Caki2 (cell line): ENCODE results near the gene KLC4. TPM values are rescaled to one million over a fixed set of nuclear protein-coding genes. Genes with fewer than 3 reads are reported as not detected.
A peak's percentile ranks its signal among the peaks of the same experiment; 100 is the strongest.
"Not testable (repeated sequence)": the region's sequence is repeated elsewhere in the genome, so short reads cannot be mapped to it uniquely, and the experiment has no call there.

ENCODE experiments used
- DNase-seq: peaks from one replicate; pipeline ENCODE4 v3.0.0-alpha.2; 2015; ENCODE audit warnings: low read depth
- in situ Hi-C: cut with HindIII; loops from 2 replicates; pipeline ENCODE4 v1.10.0; 2016; ENCODE audit warnings: low sequenced_read_pairs, low pct_unique_long_range_greater_than_20kb, mixed read lengths
- total RNA-seq: library from RNA; depleted of rRNA; stranded (reverse); fragments of >200 nt; shearing (Covaris generic); gene quantifications from 2 replicates; pipeline ENCODE4 v1.2.3, GENCODE V29; 2014; ENCODE audit warnings: low replicate concordance

The KLC4 gene
- total RNA-seq, 1 experiment from 2014 or later: 49.3 TPM

DNA sequence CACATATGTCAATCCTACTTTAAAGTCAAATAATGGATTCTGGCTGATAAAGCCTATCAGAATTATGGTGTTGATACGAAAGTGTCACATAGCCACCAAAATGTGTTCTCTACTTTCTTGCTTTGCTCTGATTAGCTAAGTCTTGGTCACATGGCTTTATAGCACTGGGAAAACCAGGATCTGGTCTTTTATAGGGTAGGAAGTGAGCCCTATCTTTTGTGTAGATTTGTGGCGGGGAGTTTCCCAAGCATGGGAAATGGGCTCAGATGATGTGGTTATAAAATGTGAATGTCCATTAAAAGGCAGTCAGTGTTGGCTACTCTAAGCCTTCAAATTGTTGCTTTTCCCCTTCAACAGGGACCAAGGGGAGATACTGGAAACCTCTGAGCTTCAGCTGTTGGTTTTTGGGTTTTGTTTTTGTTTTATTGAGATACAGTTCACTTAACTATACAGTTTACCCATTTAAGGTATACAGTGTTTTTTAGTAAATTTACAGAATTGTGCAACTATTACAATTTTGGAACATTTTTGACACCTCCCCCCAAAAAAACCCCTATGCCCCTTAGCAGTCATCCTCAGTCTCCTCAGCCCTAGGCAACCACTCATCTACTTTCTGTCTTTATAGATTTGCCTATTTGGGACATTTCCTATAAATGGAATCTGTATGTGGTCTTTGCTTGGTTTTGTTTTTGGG, 25.8 kb upstream of the KLC4 start:
- in situ Hi-C loops: no loop called here

DNA sequence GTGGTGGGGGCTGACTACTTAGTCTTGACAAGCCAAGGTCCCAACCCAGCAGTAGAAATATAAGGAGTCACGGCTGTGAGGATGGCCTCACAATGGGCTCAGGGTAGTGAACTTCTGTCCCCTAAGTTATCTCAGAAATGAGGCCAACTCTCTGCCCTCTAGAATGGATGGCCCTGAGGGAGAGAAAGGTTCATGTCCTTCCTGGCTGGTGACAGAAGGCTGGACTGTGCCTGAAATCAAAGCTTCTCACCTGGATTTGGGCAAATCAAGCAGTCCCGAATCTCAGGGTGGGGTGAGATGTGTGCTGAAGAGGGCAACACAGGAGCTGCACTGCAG, 25.3 kb upstream of the KLC4 start:
- in situ Hi-C loops: no loop called here
- no peak for DNase-seq

More for the DNA sequence above, 25.8 kb upstream of the KLC4 start:
- no peak for DNase-seq

DNA sequence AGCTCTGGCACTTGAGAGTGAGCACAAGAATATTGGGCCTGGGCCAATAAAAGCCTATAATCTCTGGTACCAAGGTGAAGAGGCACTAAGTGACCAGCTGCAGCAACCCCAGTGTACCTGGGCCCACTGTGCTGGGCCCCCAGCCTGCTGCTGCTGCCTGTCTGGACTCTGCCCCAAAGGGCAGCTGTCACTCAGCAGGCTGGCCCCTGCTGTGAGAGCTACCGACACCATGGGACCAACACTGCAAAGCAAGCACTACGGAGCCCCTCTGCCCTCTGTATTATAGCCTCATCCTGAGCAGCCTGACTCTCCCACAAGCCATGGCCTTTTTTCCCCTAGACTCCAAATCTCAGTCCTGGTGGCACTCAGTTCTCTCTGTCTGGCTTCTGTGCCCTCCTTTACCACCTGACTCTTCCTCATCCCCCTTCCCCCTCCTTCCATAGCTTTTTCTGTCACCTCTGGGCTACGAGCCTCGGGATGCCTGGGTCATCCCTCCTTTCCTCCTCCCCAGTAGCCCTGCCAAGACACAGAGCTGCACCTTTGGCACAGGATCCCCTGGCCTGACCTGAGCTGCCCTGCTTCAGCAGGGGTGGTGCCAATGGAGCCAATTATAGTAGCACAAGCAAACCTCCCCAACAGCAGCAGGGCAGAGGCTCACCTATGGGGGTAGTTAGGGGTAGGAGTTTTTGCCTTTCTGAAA, 23.8 kb upstream of the KLC4 start:
- DNase-seq: no peak
- in situ Hi-C loops: no loop called here

DNA sequence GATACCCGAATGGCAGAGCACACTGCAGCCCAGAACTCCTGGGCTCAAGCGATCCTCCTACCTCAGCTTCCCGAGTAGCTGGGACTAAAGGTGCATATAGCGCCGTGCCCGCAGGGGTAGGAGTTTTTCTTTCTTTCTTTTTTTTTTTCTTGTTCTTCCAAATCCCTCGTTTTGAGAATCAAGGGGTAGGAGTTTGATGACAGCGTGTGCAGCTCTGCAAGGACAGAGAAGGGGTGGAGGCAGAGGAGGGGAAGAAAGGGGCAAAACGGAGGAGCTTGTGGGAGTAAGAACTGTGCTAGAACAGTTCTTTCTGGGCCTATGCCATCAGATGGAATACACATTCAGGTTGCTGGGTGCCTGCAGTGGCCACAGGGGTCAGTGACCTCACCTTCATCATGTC, 22.7 kb upstream of the KLC4 start:
- in situ Hi-C loops: no loop called here
- DNase-seq: no peak

DNA sequence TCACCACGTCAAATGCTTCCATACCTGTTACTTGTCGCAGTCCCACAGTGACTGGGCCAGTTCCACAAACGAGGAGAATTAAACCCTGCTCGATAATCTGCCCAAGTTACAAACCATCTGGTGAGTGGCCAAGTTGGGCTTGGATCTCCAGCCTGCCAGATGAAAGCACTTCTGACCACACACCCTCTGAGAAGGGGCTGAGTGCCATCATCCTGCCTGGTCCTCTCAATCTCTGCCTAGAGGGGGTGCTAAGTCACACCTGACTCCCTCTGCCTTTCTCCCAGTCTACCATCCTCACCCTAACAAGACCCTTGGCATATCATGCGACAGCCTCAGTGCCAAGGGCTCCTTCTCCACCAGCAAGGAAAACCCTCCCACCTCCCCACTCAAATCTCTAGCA, 22.2 kb upstream of the KLC4 start:
- in situ Hi-C loops: no loop called here
- no peak for DNase-seq

DNA sequence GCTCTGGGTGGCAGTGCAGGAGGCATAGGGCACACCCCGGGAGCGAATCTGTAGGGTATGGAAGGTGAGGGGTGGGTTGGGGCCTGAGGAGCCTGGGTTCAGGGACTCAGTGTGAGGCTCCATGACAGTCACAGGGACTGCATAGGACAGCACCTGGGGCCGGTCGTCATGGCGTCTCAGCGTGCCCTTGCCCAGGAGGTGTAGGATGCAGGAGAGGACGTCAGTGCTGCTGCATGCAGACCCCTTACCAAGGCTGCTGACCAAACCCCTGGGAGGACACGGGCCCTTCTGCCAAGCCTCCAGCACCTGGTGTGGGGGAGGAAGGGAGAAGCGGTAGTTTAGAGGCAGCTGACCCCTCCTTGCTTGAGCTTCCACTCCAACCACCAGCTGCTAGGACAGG, 21.7 kb upstream of the KLC4 start:
- in situ Hi-C loops: no loop called here
- no peak for DNase-seq

DNA sequence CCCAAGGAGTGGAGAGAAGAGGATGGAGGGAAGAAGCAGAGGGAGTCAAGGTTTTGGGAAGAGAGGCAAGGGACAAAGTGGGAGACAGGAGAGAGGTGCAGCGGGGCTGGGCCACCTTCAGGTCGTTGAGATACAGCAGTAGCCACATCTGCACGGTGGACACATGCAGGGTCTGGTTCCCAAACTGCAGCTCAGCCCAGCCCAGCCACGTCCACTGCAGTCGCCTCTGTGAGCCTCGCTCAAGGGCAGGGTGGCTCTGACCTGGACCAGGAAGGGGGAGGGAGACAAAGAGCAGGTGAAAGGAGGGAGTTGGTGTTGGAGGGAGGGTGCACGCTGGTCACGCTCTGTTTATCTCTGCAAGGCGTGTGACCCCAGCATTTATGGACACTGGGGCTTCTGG, 20.7 kb upstream of the KLC4 start:
- in situ Hi-C loops: no loop called here
- no peak for DNase-seq

DNA sequence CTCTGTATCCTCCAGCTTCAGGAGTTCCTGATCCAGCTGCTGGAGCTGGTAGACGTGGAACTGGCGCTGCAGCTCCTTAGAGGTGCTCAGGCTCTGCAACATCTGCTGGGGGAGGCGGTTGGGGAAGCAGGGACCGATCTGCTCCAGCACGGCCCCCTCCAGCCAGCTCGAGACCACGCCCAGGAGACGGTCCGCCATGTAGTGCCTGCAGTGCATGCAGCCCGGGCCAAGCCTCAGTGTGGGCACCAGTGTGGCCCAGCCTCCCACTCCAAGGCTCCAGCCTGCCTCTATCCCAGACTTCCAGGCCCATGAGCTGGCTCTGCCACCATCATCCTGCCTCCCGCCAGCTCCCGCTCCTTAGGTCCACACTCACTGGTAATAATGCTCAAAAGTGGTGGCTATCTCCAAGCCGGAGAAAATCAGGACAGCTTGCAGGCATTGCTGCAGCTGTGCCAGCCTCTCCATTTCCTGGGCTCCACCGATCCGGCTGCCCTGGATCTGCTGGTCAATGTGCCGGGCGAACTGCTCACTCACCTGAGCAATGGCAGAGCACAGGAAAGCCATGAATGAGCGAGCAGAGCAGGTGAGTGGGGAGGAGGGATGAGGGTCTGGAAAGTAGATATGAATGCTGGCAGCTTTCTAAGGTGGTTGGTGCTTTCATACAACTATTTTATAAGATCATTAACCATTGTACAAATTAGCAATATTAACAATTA, 18.7 kb upstream of the KLC4 start:
- DNase-seq: no peak
- in situ Hi-C loops: no loop called here

DNA sequence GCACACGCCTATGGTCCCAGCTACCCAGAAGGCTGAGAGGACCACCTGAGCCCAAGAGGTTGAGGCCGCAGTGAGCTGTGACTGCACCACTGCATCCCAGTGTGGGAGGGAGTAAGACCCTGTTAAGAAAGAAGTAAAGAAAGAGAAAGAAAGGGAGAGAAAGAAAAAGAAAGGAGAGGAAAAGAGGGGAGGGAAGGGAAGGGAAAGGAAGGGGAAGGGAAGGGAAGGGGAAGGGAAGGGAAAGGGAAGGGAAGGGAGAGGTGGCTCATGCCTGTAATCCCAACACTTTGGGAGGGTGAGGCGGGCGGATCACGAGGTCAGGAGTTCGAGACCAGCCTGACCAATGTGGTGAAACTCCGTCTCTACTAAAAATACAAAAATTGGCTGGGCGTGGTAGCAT, 18.0 kb upstream of the KLC4 start:
- DNase-seq, in situ Hi-C loops: not testable (repeated sequence)

DNA sequence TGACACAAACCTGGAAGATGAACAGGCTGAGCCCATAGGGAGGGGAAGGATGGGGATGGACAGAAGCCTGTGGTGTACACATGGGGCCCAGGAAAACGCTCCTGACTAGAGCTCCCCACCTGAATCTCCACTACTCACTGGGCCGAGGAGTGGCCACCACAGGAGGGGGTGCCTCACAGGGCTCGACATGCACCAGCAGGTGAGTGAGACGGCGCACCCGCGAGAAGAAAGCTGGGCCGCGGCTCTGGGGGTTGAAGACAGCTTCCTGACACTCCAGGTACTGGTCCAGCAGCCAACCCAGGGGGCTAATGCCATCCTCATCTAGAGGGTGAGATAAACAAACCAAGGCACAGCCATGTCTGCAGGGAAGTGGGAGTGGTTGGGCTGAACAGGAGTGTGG, 16.1 kb upstream of the KLC4 start:
- in situ Hi-C loops: no loop called here
- DNase-seq: no peak

DNA sequence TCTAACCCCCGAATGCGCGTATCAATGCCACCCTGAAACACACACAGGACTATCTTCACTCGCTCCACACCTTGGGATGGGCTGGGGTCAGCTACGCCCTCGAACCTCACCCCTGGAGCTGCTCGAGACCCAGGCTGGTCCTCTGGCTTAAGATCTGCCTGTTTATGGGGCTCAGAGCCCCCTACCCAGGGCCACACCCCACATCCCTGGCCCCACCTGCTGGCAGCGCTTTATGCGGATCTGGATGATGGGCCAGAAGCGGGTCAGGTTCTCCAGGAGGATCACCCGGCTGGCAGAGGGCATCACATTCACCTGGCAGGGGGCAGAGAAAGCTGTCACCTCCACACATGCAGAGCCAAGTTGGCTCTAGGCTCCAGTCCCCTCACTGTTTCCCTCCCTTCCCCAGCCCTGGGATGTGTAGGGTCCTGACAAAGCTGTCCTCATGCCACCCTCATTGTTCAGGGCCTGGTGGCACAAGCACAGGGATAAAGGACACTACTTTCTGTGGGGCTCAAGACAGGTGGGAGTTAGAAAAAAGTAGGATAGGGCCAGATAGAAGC, 14.0 kb upstream of the KLC4 start:
- in situ Hi-C loops: no loop called here
- no peak for DNase-seq

DNA sequence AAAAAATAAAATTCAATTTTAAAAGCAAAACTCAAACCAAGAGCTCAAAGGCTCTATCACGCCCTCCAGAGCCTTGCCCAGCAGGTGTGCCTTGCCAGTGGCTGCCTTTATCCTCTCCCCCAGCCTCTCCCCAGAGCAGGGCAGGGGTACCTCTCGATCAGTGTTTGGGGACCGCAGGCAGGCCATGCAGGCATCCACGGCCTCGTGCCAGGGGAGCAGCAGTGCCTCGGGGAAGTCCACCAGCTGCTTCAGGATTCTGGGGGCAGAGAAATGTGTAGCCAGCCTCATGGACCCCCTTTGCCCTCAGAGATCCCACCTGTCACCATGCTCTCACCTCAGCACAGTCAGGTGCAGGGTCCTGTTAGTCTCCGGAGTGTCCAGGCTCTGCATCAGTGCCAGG, 11.4 kb upstream of the KLC4 start:
- DNase-seq: no peak
- in situ Hi-C loops: no loop called here

DNA sequence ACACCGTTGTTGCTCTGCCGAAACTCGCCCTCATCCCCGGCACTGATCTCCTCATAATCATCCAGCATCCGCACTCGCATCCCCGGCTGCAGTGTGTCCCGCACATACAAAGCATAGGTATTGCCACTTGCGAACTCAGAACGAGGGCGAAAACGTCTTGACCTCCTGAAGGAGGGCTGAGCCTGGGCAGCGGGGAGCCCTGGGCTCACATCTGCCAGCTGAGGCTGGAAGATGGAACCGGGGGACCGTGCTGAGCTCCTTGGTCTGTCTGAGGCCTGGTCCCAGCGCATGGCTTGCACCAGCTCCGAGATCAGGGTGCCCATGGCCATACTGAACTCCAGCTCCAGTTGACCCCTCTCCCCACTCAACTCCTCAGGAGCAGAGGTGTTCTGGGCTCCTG, 8.4 kb upstream of the KLC4 start:
- in situ Hi-C loops: no loop called here
- DNase-seq: no peak

DNA sequence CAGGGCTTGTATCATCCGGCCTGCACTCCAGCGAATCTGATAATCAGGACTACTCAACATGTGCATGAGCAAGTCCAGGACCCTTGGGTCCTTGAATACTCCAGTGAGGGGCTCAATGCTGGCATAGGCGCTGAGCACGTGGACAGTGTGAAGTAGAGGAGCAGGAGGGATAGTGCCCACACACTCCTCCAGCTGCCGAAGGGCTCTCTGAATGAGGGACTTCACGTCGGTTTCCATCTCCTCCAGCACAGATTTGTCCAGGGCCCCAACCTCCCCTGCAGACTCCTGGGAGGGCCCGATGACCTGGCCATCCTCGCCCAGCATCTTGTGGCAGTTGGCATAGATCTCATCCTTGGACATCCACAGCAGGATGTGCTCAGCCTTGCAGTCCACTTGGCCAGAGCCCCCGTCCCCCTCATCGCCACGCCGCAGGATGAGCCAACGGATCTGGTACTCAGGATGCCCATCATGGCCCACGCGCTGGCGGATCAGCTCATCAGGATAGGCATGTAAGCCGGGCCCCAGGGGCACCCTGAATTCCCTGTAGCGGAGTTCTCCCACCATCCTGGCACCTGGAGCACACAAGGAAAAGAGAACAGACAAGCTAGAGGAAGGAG, 7.1 kb upstream of the KLC4 start:
- in situ Hi-C loops: no loop called here
- DNase-seq: no peak

DNA sequence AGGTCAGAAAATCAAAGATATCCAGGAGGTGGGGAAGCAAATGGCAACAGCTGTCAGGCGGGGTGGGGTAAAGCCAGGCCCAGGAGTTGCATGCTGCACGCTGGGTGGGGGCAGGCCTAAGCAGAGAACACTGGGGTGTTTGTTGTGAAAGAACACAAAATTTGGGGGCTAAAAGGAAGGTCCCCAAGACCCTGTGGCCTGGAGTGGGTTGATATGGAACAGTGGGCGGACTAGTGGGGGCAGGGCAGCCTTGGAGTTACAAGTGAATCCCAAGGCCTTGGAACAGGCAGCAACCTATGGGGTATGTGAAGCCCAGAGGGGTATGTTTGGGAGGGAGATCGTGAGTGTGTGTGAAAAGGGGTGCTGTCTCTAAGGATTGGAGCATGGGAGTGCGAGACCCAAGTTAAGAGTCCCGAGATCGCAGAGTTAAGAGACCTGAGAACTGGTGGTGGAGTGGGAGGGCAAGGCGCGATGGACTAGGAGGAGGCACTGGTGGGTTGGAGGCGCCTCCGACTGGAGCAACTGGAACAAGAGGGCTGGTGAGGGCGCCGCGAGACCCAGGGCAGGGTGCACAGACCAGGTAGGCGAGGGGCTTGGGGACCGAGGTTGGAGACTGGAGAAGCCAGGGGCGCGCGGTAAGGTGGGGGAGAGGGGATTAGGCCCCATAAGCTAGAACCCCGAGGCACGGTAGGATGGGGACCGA, 6.4 kb upstream of the KLC4 start:
- in situ Hi-C loops: no loop called here

DNA sequence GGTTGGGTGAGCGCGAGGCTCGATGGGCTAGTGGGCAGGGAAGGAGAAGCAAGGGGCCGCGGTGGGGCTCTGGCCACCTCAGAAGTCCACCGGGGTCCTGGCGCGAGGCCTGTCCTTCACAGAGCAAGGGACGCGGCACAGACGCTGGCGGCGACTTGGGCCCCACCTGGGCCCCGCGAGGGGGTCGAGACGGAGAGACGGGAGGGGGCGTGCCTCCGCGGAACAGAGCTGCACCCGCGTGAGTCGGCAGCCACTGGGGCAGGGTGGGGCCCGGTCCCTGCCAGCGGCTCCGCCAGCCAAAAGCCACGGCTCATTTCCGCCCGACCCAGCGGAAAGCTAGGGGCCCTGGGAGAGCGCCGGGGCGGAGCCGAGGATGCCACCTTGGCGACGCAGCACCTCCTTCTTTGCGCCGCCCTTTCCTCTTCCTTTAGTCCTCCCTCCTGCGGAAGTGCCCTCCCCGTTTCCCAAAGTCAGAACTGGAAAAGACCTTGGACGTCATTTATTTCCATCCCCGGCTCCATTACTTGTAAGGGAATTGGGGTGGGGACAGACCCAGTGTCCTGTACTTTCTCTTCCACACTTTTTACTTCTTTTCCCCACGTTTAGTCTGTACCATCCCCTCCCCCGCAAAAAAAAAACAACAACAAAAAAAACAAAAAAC, 5.8 kb upstream of the KLC4 start, which contains the start of gene CUL7:
TSS of gene CUL7 (minus strand) at position 307 of the 661 bp plus-strand sequence. CDS start 1,063 bp downstream, outside the sequence.
- peak; percentile 95 for DNase-seq
- in situ Hi-C loops: no loop called here

More for the DNA sequence above, 6.4 kb upstream of the KLC4 start:
- DNase-seq: no peak

DNA sequence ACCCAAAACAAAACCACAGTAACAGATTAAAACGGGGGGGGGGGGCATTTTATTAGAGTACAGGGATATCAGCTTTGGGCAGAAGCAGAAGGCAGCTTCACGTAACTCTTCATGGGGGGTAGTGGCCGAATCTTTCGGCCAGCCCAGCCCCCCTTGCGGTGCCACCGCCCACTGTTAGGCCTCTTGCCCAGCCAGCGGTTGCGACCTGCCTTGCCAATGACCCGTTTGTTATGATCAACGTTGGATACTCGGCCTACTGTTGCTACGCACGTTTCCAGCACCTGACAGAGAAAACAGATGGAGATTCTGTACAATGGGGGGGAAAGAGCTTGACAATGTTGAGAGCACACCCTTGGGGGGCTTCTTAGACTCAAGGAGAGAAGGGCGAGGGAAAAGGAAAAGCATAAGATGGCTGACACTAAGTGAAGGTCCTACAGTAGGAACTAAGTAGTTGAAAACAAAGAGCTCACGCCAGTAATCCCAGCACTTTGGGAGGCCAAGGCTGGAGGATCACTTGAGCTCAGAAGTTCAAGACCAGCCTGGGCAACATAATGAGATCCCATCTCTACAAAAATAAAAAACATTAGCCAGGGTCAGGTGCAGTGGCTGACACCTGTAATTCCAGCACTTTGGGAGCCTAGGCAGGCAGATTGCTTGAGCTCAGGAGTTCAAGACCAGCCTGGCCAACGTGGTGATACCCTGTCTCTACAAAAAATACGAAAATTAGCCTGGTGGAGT, 5.1 kb upstream of the KLC4 start:
- DNase-seq: no peak
- in situ Hi-C loops: no loop called here
